Measurements from ENCODE around the gene CCNB2.
"Not testable (repeated sequence)": the region's sequence is repeated elsewhere in the genome, so short reads cannot be mapped to it uniquely, and the experiment has no call there.

Gene CCNB2

GRCh38 chr15:59137566-59137965 lies 32.6 kb downstream of the CCNB2 start:
- DNase-seq (ENCODE audit: low read depth): no peak

GRCh38 chr15:59138243-59138642 lies 33.3 kb downstream of the CCNB2 start:
- DNase-seq (ENCODE audit: low read depth): peak; percentile 9

- no peak for DNase-seq (ENCODE audit: low read depth)
These were observed 35.7 kb downstream of the CCNB2 start for GRCh38 chr15:59140422-59141226.

- DNase-seq (ENCODE audit: low read depth): no peak
These were observed 38.3 kb downstream of the CCNB2 start for GRCh38 chr15:59143281-59143680.

- not testable (repeated sequence) for DNase-seq (ENCODE audit: low read depth)
These were observed 39.6 kb downstream of the CCNB2 start for GRCh38 chr15:59144594-59144993.

GRCh38 chr15:59147666-59148065 lies 42.7 kb downstream of the CCNB2 start:
- DNase-seq (ENCODE audit: low read depth): no peak

- DNase-seq (ENCODE audit: low read depth): no peak
These were observed 43.3 kb downstream of the CCNB2 start for GRCh38 chr15:59148153-59148833.

- DNase-seq (ENCODE audit: low read depth): no peak
These were observed 45.2 kb downstream of the CCNB2 start for GRCh38 chr15:59150185-59150584.

- DNase-seq (ENCODE audit: low read depth): no peak
These were observed 47.9 kb downstream of the CCNB2 start for GRCh38 chr15:59152694-59153450.

- DNase-seq (ENCODE audit: low read depth): no peak
These were observed 48.5 kb downstream of the CCNB2 start for GRCh38 chr15:59153466-59153865.

GRCh38 chr15:59154243-59154642 lies 49.3 kb downstream of the CCNB2 start:
- DNase-seq (ENCODE audit: low read depth): no peak

GRCh38 chr15:59155431-59155830 lies 50.5 kb downstream of the CCNB2 start:
- no peak for DNase-seq (ENCODE audit: low read depth)

GRCh38 chr15:59157396-59157795 lies 52.5 kb downstream of the CCNB2 start:
- DNase-seq (ENCODE audit: low read depth): no peak

GRCh38 chr15:59157840-59158700 lies 53.1 kb downstream of the CCNB2 start:
- no peak for DNase-seq (ENCODE audit: low read depth)

- DNase-seq (ENCODE audit: low read depth): no peak
These were observed 53.7 kb downstream of the CCNB2 start for GRCh38 chr15:59158701-59159034.

GRCh38 chr15:59159210-59159609 lies 54.3 kb downstream of the CCNB2 start:
- DNase-seq (ENCODE audit: low read depth): no peak

GRCh38 chr15:59160880-59161593 lies 56.1 kb downstream of the CCNB2 start:
- DNase-seq (ENCODE audit: low read depth): no peak

- not testable (repeated sequence) for DNase-seq (ENCODE audit: low read depth)
These were observed 57.1 kb downstream of the CCNB2 start for GRCh38 chr15:59162080-59162479.

- no peak for DNase-seq (ENCODE audit: low read depth)
These were observed 60.8 kb downstream of the CCNB2 start for GRCh38 chr15:59165726-59166125.

GRCh38 chr15:59166166-59166565 lies 61.2 kb downstream of the CCNB2 start:
- no peak for DNase-seq (ENCODE audit: low read depth)

GRCh38 chr15:59166601-59167265 lies 61.8 kb downstream of the CCNB2 start:
- DNase-seq (ENCODE audit: low read depth): no peak

Data from stimulated activated CD8-positive, alpha-beta memory T cell treated with anti-CD3 and anti-CD28 coated beads, Interleukin-7, amount 100 ng/mL, for 24 hours (primary cell).